Measurements from ENCODE around the gene KMT2B.
"Not testable (repeated sequence)": the region's sequence is repeated elsewhere in the genome, so short reads cannot be mapped to it uniquely, and the experiment has no call there.

The KMT2B gene

DNA sequence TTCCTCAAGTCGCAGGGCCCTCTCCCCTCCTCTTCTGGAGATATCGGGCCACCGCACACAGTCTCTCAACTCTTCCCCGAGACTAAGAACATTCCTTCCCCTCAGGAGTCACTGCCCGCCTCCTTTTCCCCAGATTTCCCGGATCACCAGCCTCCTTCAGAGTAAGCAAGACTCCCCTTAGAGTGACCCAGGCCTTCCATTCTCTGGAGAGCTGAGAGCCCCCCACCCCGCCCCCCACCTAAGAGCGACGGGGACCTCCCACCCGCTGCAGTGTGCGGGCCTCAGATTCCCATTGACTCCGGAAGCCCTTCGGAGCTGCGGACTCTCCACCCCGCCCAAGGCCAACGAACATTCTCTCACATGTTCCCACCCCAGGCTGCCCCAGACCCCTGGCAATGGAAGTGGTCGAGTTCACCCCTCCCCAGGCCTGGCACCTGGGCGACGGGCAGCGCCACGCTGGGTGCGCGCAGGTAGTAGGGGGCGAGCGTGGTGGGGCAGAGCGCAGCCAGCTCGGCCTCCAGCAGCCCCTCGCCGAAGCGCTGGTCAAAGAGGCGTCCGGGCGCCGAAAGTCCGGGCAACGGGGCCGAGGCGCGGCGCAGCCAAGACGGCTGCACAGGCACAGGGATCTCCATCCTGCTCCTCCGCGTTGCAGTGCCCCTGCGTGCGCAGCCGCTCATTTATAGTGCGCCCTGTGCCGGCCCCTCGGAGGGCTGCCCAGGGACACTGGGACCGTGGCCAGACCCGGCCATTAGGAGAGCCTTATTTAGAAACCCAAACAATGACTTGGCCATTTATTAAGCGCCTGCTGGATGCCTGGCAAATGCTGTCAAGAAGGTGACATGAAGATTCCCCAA is 38.8 kb downstream of the KMT2B start, which contains the start of gene HSPB6:
Gene HSPB6, minus strand, starts transcription at position 653 of the 854 bp plus-strand sequence. Its CDS starts 21 bp downstream, at position 632.
- DNase-seq (ENCODE audit: low read depth, low spot score): peak; percentile 56

DNA sequence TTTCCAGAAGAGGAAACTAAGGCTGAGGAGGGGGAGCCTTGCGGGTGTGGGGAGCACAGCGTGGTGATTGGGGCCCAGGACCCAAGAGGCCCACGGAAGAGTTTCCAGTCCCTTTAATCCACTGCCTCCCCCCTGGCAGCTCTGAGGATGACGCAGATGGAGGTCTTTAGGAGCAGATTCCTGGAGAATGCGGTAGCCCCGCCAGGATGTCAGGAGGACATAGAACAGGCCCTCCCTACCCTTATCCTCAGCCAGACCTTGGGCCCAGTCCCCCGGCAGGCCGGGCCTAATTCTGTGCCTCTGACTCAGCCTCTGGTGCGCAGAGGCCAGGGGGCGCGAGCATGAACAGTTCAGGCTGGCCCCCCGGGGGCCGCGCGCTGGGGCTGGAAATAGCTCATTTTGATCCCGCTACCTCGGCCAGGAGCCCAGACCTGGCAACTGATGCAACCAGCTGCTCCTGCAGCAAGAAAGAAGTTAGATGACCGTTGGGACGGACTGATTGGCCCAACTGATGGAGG is 39.5 kb downstream of the KMT2B start:
- peak; percentile 93 for DNase-seq (ENCODE audit: low read depth, low spot score)

DNA sequence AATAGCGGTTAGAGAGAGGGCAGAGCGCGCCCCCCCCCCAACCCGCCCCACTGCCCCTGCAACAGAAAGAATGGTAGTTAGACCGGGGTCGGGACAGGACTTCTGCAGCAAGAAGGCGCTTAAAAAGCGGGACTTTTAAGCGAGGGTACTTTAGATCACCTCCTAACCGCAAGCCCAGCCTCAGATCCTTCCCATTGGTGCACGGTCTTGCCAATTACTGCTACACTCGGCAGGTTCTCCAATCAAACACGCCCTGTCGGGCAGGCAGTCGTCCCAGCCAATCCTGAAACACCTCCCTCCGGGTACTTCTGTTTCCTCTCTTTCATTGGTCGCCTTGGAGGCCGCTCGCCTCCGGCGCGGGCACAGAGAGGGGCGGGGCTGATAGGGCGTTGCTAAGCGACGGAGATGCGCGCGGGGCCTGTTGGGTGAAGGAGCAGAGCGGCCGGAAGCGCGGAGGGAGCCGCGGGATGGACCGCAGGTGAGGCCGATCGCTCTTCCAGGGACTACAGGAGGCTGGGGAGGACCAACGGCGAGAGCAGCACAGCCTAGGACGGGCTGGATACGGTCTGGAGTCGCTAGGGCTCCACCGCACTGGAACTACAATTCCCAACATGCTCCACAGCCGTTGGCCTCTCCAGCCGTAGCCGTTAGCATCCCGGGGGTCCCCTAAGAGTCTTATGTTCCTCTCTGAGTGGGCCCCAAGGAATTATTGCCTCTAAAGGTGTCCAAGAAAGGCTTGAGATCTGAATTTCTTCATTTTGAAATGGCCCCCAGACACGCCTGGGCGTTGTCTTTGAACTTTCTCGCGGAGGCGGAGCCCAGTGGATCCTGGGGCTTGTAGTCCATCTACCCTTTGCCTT is 40.2 kb downstream of the KMT2B start, which contains the start of gene PROSER3:
Gene PROSER3, plus strand, starts transcription at position 428 of the 860 bp plus-strand sequence. Its CDS starts 40 bp downstream, at position 468.
- peak; percentile 100 for DNase-seq (ENCODE audit: low read depth, low spot score)

DNA sequence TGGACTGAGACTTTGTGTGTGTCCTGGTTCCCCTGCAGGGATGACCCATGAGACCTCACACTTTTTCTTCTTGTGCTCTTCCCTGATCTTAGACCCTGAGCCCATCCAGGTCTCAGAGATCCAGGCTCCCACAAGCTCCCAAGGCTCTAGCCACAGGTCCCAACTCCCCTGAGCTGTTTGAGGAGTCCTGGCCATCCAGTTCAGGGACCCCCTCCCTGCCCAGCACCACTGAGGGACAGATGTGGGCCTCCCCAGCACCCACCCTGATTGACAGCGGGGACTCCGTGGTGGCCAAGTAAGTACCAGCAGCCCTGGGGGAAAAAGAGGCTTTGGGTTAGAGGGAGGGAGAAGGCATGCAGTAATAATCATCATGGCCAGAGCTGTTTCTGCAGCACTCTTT is 41.9 kb downstream of the KMT2B start:
- DNase-seq (ENCODE audit: low read depth, low spot score): no peak

DNA sequence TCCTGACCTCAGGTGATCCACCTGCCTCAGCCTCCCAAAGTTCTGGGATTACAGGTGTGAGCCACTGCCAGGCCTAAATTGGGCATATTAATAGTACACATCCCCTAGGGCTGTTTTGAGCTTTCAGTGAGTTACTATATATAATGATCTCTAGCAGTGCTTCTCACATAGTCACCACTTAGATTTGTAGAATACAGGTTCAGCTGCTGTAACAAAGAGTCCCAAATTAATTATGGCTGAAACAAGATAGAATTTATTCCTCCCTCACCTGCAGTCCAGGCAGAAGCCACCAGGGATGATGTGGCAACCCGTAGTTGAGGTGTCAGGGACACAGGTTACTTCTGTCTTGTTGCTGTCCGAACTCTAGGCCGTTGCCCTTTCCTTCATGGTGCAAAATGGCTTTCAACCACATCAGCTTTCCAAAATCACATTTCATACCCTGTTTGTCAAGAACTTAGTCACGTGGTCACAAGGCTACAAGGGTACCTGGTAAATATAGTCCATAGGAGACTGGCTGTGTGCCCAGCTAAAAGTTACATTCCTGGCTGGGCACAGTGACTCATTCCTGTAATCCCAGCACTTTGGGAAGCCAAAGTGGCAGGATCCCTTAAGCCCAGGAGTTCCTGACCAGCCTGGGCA is 43.0 kb downstream of the KMT2B start:
- DNase-seq (ENCODE audit: low read depth, low spot score): no peak

DNA sequence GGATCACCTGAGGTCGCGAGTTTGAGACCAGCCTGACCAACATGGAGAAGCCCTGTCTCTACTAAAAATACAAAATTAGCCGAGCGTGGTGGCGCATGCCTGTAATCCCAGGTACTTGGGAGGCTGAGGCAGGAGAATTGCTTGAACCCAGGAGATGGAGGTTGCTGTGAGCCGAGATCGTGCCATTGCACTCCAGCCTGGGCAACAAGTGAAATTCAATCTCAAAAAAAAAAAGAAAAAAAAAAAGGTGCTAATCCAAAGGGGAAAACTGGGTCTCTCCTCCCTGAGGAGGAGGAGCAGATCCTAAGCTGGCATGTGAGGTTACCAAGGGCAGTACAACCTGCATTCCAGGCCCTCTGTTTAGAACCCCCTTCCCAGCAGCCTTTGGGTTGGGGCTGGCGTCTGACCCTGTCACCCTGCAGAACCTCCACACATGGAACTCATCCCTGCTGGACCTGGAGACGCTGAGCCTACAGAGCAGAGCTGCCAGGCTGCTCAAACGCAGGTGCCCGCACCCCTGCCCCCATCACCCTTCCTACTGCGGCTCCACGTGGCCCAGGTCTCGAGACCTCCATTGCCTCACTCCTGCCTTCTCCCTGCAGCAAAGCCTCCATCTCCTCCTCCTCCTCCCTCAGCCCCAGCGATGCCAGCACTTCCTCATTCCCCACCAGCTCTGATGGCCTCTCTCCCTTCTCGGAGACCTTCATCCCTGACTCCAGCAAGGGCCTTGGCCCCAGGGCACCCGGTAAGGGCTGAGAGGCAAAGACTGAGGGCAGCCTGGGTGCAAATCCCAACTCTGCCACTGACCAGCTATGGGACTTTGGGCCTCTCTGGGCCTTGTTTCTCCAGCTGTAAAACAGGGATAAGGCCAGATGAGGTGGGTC is 46.9 kb downstream of the KMT2B start:
- DNase-seq (ENCODE audit: low read depth, low spot score): no peak

DNA sequence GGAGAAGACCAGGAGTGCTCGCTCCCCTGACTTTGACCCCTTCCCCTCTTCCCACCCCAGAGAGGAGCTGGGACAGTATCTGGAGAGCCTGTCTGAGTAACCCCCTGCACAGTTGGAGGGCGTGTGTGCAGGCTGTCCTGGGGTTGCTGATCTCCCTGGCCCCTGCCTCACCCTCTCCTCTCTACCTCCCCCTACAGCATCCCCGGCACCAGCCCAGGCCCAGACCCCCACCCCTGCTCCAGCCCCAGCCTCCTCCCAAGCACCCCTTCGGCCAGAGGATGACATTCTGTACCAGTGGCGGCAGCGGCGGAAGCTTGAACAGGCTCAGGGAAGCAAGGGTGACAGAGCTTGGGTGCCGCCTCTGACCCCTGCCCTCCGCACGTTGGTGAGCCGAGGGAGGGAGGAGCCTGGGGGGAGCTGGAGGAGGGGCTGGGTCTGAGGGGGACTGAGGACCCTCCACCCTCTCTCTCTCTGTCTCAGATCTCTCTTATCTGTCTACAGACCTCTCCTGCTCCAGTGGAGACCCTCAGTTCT is 48.8 kb downstream of the KMT2B start:
- DNase-seq (ENCODE audit: low read depth, low spot score): no peak

DNA sequence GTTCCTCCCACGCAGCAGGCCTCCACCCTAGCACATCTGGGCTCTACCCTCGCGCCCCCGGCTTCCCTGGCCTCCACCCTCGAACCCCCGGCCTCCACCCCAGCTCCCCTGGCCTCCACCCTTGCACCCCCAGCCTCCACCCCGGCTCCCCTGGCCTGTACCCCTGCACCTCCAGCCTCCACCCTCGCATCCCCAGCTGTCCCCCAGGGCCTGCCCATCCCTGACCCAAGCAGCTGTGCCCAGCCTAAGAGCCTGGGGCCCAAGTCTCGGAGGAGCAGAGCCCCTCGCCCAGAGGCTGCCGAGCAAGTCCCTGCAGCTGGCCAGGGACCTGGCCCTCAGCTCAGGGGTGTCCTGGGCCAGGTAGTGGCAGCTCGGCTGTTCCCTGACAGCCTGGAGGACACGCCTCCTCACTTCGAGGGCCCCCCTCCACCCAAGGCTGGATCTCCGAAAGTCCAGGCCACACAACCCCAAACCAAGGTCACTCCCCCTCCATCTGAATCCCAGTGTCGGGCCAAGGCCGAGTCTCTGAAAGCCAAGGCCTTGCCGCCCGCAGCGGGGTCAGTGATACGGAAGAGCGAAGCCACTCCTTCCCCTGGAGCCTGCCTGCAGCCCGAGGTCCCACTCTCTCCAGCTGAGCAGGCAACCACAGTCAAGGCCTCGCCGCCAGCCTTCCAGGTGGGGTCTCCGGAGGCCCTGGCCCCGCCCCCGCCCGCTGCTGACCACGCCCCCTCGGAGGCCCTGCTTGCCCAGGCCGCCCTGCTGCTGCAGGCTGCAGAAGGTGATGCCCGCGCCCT is 49.7 kb downstream of the KMT2B start:
- peak; percentile 70 for DNase-seq (ENCODE audit: low read depth, low spot score)

DNA sequence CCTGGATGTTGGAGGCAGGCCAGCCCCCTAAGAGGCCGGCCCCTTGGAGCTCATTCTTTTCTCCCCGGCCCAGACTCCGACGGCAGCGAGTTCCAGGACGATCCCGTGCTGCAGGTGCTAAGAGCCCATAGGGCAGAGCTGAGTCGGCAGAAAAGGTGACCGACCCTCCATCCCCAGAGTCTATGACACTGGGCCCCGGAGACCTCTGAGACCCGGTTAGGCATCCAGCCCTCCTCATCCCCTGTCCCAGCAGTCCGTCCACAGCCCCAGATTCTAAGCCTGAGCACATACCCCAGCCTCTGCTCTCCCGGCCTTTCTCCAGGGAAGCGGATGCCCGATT is 50.2 kb downstream of the KMT2B start:
- DNase-seq (ENCODE audit: low read depth, low spot score): no peak

DNA sequence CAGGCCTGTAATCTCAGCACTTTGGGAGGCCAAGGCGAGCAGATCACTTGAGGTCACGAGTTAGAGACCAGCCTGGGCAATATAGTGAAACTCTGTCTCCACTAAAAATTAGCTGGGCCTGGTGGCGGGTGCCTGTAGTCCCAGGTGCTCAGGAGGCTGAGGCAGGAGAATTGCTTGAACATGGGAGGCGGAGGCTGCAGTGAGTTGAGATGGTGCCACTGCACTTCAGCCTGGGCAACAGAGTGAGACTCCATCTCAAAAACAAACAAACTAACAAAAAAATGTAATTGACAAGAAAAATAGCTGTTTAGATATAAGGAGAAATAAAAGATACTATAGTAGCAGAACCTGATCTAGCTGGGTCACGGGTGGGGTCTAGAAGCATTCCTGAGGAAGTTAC is 54.6 kb downstream of the KMT2B start:
- not testable (repeated sequence) for DNase-seq (ENCODE audit: low read depth, low spot score)

DNA sequence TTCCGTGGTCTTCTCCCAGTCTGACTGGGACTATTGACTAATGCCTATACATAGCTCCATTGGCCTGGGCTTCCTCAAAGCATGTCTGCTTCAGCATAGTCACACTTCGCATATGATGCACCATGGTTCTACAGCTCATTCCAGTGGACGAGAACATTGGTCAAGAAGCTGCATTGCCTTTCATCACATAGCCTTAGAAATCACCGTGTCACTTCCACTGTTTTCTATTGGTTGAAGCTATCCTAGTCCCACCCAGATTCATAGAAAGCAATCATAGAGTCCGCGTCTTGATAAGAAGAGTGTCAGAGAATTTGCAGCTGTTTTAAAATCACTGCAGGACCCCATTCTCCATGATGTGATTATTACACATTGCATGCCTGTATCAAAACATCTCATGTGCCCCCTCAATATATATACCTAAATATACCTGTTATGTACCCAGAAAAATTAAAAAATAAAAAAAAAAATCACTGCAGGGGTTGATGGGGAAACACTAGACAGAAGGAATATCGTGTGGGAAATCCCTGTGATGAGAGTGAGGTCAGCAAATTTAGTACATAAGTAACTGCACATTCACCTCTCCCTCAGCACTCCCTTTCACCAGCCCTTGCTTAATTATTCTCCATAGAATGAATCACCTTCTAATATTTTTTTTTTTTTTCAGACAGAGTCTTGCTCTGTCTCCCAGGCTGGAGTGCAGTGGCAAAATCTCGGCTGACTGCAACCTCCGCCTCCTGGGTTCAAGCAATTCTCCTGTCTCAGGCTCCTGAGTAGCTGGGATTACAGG is 55.4 kb downstream of the KMT2B start:
- no peak for DNase-seq (ENCODE audit: low read depth, low spot score)

DNA sequence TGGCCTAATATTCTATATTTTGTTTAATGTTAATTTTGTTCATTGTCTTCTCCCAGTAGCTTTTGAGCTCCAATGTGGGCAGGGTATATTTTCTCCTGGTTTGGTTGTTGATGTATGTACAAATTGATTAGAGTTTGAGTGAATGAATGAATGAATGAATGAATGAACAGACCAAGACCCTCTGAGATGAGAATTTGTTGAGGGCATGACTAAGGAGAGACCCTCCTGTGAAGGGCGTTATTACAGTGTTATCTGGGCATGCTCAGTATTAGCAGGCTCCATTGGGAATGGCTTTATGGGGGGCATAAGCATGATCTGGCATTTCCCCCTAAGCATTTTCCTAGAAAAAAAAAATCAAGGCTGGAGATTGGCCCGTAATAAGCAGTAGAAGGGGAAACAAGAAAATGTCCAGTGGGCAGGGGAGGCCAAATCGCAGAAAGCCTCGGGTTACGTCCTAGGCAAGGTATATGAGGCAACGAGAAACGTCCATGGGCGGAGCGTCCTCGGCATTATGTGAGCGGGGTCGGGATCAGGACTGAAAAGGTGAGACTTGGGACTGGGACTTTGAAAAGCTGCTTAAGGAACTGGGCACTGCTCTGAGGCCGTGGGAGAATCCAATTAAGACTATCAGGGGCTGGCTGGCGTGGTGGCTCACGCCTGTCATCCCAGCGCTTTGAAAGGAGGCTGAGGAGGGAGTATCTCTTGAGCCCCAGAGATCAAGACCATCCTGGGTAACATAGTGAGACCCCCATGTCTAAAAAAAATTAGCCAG is 56.7 kb downstream of the KMT2B start:
- no peak for DNase-seq (ENCODE audit: low read depth, low spot score)

DNA sequence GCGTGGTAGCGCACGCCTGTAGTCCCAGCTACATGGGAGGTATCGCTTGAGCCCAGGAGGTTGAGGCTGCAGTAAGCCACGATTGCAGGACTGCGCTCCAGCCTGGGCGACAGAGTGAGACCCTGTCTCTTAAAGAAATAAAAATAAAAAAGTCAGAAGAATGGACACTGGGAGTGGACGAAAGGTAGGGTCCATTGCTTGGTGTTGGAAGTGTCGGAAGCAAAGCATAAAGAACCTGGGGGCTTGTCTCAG is 57.2 kb downstream of the KMT2B start:
- no peak for DNase-seq (ENCODE audit: low read depth, low spot score)

DNA sequence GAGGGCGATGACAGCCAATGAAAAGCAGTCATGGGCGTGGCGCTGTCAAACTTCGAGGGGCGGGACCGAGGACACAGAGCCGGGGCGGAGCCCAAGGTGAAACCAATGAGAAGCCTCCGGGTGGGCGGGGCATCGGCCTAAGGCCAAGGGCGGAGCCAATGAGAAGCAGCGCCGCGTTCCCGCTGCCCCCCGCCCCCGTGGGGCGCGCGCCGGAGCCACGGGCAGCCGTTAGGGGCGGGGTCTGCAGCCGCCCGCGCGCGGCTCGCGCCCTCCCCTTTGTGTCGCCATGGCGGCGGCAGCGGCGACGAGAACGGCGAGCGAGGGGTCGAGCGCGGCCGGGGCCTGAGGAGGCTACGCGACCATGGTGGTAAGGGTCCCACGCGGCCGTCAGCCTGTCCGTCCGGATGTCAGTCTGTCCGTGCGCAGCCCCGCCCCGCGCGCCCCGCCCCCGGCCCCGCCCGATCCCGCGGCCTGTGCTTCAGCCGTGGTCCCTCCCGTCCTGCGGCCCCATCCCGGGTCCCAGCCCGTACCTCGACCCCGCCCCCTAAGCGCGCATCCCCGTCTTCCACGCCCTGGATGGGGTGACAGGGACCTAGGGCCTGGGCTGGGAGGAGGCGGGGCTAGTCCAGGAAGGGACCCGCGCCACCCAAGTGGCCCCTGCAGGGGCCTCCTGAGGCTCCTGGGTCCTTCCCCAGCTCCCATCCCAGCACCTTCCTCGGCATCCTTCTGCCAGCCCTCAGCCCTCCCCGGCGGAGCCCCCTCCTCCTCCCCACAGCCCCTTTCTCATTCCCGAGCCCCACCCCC is 57.7 kb downstream of the KMT2B start, which contains the start of gene ARHGAP33:
Gene ARHGAP33, plus strand, starts transcription at position 267 of the 804 bp plus-strand sequence. Its CDS starts 95 bp downstream, at position 362.
- peak; percentile 97 for DNase-seq (ENCODE audit: low read depth, low spot score)

DNA sequence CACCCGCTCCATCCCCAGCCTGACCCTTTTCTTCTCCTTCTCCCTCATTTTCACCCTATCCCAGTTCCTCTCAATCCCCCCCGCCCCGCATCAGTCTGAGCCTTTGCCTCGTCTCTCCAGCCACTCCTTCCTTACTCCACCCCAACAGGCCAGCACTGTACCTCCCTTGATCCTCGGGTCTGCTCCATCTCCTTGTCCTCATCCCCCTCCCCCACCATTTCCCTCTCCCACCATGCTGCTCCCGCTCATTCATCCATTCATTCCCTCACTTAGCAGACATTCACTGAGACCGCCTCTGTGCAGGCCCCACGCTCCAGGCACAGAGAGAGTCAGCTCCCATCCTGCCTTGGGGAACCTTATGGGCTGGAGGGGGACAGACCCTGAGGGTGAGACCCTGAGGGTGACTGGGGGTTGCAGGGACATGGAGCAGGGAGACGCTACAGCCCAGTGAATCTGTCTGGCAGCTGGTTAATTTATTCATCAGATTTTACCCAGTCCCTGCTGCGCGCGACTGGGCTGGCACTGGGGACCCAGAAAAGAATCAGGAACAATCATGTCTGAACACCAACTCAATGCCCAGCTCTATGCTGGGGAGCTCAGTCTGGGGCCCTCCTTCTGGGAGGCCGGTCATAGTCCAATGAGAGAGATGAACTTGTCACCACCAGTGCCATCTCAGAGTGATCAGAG is 58.4 kb downstream of the KMT2B start:
- DNase-seq (ENCODE audit: low read depth, low spot score): no peak

DNA sequence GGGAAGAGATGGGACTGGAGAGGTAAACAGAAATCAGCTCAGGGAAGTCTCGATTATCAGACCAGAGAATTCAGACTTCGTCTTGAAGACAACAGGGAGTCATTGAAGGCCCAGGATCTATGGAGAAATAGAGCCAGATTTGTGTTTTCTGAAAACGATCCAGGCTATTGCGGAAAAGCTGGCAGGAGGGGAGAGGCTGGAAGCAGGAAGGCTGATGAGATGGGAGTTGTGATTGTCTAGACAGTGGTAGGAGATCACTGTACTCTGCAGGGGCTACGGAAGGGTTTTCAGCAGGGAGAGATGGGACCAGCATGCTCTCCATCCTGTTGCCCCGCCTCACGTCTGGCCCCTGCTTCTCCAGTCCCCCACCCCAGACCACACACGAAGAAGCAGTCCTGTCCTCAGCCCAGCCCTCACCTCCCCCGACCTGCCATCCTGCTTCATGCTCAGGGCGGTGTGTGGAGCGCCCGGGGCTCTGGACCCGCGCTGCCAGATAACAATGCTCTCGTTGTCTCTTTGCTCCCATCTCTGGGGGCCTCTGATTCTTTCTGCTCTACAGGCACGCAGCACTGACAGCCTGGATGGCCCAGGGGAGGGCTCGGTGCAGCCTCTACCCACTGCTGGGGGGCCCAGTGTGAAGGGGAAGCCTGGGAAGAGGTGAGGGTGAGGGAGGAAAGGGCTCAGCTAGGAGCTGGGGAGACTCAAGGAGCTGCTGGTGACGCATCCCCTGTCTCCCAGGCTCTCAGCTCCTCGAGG is 59.5 kb downstream of the KMT2B start:
- DNase-seq (ENCODE audit: low read depth, low spot score): peak; percentile 86
